GM19463 (cell line): Measurements from ENCODE around the gene OSBPL1A.

ENCODE experiments used
- ATAC-seq: cut with Tn5 transposase; IDR thresholded peaks from one replicate; pipeline ENCODE4 v1.9.1; 2021; ENCODE audit warnings: mild to moderate bottlenecking, moderate library complexity; ENCODE audit not compliant: unreplicated experiment

OSBPL1A gene

DNA sequence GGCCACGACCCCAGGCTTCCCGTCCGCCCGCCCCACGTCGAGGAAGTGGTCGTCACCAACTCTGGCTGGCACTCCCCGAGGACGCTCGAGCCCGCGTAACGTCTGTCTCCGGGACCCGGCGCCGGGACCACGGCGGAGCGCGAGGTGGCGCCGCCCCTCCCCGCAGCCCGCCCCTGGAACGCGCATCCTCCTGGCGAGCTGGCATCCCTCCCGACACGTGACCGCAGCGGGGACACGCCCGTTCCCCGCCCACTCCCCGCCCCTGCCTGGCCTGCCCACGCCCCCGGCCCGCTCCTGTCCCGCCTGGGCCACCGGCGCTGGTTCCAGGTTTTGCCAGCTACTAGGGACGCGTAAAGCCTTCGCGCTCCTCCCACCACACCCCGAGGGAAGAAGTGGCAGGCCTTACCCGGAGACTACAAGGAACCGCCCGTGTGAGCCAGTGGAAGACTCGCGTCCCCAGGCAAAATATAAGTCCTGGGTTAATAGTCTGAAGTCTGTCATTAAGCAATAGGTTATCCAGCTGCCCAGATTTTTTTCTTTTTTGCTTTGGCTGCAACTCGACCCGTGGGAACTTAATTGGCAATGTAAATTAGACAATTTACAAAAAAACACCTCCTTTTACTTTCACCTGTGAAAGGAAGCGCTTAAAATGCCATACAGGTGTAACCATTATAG lies at the start of gene OSBPL1A:
TSS of gene OSBPL1A (minus strand) at position 131 of the 675 bp plus-strand sequence. CDS start 20,291 bp downstream, outside the sequence.
- ATAC-seq: peak; percentile 72

DNA sequence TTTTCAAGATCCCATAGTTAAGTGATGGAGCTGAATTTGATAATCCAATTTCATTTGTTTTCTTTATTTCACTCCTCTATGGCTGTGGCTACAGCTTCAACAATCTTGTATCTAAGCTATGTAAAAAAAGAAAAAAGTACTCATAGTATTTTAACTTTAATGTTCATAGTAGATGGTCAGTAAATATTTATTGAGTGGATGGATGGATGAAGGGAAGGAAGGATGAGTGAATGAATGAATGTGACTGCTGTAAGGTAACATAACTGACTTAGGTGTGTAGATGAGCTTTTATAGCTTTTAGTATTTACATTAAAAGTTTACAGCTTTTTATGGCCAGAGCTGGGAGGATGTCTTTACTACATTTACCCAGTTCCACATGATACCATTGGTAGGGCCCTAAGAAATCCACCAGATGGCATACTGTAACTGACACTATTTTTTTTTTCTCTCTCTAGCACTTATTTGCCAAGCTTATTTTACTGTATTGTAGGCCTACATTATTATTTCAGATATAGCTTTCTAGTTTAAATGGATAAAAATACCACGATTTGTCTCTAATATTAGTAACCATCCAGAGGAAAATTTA lies 49.4 kb upstream of the OSBPL1A start:
- ATAC-seq: no peak

DNA sequence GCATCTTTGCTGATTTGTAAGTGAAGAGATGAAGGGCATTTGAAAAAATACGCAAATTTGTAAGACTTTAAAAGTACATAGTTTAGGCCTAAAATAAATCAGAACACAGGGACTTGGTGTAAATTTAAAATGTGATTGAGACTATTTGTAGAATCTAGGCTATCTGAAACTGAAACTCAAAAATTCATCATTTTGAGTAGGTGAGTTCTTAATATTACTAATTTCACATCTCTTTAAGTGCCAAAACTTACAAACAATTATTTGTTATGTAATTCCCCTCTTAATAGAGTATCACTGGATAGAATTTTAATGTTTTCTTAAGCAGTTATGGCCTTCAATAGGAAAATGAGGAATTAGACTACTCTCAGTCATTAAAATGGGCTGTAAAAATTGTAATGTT lies 48.8 kb upstream of the OSBPL1A start:
- peak; percentile 50 for ATAC-seq

DNA sequence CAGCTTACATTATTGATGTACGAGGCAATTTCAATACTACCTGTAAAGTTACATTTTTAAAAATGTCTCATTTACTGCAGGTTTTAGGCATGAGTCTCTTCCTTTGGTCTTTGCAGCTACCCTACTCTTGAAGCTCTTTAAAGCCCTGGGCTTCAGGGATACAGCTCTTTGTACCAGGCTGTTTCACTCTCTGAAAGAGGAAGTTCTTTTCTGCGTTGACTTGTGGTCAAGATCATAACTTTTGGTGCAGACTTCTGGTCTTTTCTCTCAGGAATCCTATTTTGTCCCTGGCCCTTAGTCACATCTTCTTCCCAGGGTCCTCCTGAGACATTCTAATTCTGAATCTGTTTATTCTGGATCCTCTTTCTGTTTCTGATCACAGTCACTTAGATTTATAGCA lies 46.2 kb upstream of the OSBPL1A start:
- ATAC-seq: peak; percentile 74

DNA sequence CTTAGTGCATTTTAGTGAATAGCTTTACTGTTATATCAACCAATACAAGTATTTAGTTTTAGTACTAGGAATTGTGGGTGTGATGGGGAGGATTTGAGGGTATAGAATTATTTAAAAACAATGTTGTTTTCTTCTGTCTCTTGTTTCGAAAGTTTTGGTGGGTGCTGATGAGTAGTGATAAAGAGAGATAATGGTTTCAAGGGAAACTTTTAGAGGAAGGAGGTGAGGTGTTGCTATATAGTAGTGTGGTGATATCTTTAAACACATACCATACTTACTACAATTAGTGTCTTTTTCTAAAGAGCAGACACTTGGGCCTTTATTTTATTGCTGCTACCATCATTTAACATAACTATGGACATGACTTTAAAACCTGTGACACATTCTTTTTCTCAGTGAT lies 39.3 kb upstream of the OSBPL1A start:
- ATAC-seq: no peak

DNA sequence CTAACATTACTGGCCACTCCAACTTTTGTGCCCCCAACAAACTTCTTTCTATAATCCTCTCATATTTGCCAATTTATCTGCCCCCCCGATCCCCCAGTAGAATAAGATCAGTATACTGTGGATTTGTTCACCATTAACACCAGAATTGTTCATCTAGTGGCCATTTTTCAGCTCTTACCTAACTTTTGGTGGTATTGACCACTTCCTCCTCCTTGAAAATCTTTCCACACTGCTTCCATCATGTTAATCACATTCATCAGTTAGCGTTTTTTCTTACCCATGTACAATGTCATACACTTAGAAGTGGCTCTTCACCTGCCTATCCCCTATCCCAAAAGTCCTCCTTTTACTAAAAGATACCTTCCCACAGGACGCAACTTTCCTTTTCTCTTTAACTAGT lies 35.0 kb upstream of the OSBPL1A start:
- ATAC-seq: no peak

DNA sequence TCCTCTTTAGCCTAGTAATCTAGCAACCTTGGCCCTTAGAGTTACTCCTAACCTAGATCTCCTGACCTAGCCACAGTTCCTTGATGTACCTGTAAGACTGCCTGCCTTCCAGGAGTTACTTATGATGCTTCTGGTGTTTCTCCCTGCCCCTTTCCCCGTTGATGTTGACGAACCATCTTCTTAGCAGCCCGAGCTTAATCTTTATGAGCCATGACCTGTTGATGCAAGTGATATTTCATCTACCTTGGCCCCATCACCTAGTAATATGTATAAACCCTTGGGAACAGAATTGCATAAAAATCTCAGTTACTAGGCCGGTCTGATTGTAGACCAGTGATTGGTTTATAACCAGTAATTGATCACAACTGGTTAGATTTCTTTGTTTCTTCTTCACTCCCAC lies 31.6 kb upstream of the OSBPL1A start:
- ATAC-seq: no peak

DNA sequence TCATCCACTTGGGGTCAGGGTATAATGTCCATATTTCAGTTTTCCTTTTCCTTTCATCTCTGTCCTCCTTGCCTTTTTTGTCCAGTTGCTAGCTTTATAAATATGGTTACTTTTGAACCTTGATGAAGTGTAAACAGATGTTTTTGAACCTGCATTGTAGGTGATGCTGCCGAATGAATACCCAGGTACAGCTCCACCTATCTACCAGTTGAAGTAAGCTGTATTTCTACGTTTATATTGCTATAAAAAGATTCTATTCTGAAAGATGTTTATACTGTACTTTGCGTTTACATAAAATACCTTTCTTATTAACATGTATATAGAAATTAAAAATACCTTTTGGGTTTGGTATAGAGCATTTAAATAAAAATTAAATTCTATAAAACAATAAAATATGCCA lies 31.1 kb upstream of the OSBPL1A start:
- no peak for ATAC-seq

DNA sequence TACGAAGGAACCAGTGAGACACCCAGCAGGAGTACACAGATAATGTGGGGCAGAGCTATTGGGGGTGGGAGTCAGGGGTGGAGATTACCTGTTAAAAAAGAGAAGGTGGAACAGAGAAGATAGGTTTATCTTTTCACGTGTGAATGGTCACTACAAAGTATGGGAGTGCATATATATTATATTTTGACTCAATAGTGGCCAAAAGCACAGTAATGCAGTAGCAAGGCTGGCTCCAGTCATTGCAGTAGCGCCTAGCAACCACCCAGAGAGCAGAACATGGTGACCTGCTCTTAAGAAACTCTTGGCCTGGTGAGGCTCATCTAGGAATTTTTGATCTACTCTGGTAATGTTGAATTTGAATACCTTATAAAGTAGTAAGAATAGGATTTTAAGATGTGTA lies 29.9 kb upstream of the OSBPL1A start:
- no peak for ATAC-seq

DNA sequence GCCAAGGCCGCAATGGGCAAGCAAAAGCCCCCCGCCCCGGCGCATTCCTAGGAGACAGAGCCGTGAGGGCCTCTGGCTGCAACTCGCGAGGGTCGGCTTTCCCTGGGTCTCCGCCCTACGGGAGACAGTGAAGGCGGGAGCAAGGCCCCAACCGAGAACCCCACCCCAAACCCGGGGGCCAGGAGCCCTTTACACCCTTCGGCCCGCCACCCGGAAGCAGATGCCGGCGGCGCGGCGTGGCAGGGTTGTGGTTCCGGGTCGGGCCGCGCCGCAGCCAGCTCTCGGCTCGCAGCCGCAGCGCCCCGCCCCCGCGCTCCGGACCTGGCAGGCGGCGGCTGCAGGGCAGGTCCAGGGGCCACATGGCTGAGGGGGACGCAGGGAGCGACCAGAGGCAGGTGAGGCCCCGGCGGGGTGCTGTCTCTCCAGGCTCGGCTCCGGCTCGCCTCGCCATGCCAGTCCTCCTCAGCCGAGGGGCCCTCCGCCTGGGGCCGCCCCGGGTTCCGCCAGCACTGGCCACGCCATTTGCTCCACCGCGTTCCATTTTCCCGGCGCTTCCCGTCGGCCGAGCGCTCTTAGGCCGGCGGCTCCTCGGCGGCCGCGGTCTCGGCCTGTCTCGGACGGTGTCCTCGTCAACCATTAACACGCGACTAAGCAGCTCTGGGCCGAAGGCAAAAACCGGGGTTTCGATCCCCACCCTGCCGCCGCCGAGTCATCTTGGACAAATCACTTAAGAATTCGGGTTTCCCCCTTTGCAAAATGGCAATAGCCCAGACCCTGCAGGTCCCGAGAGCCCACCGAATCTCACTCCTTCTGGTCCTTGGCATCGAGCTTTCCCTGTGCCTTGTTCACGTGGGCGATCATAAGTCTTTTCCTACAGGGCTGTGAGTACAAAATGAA lies 29.0 kb upstream of the OSBPL1A start, which contains the start of gene IMPACT:
TSS of gene IMPACT (plus strand) at position 273 of the 897 bp plus-strand sequence. CDS start at position 360, 87 bp downstream.
- peak; percentile 94 for ATAC-seq

DNA sequence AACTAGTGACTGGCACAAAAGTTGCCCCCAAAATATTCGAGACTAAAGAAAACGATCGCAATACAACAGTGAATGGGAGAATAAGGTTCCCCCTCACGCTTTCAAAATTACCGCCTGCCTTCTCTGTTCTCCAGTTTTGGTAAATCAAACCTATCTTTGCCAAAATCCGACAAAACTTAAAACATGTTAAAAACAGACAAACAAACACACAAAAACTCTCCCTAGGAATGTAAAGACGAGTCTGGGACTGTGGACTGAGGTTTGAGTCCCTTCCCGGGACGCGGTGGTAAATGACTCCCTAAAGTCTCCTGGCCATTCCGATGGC lies 28.4 kb upstream of the OSBPL1A start:
- ATAC-seq: no peak

DNA sequence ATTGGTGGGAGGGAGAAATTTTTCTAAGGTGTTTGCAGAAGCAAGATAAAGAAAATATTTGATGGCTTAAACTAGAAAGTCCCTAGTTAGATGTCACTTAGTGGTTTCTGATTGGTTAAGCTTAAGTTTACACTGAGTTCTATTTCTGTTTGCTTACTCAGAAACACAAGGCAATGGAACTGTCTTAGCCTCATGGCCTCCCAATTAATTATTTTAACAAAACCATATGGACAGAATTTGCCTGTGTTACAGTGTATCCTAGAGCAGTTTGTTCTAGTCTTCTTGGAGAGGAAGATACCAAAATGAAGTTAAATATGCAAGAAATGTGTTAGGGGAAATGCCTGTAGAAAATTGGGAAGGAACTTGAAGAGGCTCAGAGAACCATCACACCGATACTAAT lies 24.2 kb upstream of the OSBPL1A start:
- no peak for ATAC-seq

DNA sequence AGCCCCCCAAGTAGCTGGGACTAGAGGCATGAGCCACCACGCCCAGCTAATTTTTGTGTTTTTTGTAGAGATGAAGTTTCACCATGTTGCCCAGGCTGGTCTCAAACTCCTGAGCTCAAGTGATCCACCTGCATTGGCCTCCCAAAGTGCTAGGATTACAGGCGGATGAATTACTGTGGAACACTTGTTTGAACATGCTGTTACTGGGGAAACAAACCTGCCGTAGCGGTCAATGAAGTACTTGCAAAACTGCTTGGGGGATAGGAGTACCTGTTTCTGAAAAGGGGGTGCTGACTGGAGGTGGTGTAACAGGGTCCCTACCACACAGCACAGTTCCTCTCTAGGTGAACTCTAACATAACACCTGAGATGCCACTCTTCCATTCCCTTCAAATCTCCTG lies 22.9 kb upstream of the OSBPL1A start:
- ATAC-seq: no peak

DNA sequence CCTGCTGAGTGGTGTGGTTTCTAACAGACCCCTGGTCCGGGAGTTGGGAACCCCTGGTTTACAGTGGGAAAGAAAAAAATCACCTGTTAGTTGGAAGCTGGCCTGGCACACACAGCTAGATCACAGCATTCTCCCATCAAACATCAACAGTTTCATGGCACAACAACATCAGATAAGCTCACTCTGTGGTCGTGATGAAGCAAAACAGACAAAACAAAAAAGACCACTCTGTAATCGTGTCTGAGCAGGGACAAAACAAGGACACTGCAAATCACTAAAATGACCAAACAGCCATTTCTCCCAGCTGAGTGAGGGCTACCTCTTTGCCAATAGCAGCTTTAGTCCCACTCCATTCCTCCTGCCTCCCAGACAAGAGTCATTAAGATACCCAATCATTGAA lies 19.9 kb upstream of the OSBPL1A start:
- no peak for ATAC-seq

DNA sequence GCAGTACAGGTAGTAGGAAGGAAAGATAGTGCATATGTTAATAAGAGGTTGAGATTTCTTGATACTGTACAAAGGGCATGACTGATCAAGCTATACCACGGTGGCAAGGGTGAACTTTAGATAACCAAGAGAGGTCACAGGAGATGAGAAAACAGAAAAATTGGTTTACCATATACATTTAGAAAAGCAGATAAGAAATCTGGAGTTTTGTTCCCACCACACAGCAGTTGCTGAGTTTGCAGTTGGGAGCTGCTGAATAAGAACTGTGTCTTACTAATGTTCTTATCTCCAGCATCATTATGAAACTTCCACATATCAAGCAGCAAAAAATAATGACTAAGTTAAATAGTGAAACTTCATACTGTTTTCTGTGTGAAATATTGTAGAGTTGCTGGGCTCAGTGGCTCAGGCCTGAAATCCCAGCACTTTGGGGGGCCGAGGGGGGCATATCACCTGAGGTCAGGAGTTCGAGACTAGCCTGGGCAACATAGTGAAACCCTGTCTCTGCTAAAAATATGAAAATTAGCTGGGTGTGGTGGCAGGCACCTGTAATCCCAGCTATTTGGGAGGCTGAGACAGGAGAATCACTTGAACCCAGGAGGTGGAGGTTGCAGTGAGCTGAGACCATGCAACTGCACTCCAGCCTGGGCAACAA lies 16.9 kb upstream of the OSBPL1A start:
- ATAC-seq: no peak

DNA sequence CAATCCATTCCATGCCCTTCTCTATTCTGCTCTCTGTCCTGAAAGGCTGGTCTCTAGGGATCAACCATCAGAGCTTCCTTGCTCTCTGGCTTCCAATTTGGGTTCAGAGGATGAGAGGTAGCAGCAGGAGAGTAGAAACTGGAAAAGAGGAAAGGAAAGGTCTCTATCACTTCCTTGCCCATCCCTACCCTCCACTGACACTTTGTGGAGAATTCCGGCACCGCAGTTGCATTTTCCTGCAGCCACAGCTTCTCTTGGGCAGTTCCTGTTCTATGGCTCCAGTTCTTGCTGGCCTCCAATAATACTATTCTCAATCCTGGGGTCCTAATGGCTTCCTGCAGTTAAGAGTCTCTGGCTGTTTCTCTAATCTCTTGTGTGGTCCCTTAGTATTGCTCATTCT lies 15.5 kb upstream of the OSBPL1A start:
- ATAC-seq: no peak

DNA sequence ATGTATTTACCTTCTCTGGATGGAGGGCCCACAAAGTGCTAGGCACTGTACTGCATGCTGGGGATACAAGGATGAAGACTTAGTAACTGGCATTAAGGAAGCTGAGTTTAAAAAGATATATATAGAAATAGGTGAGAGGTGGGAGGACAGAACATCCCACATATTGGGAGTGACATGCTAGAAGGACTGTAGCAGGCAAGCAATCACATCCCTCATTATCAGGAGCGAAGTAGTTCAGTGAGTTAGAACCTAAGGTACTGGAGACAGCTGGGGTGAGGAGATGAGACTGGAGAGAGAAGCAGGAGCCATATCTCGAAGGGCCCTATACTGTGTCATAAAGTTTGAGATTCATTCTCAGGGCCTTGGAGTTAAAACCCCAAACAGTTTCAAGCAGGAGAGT lies 10.9 kb upstream of the OSBPL1A start:
- no peak for ATAC-seq

DNA sequence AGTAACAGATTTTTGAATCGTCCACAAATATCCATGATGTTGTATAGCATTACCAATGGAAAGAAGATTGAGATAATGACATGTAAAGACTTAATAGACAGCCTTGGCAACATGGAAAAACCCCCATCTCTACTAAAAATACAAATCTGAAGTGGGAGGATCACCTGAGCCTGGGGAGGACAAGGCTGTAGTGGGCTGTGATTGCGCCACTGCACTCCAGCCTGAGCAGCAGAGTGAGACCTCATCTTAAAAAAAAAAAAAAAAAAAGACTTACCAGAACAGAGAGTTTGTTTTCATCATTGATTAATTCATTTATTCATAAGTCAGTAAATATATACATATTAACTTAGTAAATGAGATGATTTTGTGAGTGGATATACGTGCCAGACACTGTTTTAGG lies 7.0 kb upstream of the OSBPL1A start:
- ATAC-seq: no peak

DNA sequence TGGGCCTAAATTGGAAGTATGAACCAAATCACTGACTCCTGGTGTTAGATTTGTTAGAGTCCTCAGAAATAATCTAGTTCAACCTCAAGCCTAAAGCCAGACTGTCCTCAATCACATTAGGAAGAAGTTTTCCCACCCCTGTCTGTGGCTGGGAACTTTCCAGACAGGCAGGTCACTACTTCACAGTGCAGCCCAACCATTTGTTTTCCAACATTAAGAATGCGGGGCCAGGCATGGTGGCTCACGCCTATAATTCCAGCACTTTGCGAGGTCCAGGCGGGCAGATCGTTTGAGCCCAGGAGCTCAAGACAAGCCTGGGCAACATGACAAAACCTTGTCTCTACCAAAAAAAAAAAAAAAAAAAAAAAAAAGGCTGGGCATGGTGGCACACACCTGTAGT lies 5.5 kb upstream of the OSBPL1A start:
- ATAC-seq: no peak

DNA sequence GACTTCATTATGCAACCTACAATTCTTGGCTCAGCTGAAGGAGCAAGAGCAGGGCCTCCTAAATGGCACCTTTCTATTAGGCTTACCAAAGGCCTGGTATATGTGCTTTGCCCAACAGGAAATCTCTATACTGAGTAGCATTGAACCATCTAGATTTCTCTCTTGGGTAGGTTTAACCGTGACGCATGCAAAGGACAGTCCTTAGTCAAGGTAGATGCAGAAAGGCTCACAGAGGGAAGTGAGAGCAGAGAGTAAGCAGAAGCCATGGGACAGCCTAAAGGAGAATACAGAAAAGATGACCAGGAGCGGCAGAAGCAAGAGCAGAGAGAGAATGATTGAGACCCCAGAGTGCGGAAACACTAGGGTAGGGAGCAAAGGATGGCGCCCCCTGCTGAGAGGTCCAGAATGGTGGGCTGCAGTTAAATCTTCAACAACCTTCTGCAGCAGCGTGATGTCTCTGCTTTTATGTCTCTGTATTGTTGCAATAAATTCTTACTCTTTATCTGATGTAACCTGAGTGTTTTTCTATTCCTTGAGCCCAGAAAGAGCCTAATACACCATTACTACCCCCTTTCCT lies 4.7 kb upstream of the OSBPL1A start:
- no peak for ATAC-seq

DNA sequence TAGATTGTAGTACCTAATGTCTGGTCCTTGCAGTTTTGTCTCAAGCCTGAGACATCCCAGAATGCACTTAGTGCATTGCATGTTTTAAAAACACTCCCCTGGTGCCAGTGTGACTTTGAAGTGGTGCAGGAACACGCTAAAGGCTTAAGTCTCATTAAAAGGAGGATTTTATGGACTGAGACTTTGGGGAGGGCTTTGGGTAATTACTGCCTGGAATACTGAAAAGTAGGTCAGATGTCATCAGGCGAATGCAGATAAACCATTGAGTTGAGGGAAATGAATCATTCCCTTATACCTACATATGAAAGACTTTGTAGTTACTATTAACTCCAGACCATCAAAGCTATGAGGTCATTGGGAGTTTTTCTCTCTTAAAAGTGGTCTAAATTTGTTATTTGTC lies 3.0 kb upstream of the OSBPL1A start:
- ATAC-seq: no peak
